ENCODE measurements around the gene ANO8. TPM values are rescaled to one million over a fixed set of nuclear protein-coding genes. Genes with fewer than 3 reads are reported as not detected.

Gene ANO8
- polyA plus RNA-seq, 4 donors = 1.9 to 5.1 (median 3.9) TPM

DNA sequence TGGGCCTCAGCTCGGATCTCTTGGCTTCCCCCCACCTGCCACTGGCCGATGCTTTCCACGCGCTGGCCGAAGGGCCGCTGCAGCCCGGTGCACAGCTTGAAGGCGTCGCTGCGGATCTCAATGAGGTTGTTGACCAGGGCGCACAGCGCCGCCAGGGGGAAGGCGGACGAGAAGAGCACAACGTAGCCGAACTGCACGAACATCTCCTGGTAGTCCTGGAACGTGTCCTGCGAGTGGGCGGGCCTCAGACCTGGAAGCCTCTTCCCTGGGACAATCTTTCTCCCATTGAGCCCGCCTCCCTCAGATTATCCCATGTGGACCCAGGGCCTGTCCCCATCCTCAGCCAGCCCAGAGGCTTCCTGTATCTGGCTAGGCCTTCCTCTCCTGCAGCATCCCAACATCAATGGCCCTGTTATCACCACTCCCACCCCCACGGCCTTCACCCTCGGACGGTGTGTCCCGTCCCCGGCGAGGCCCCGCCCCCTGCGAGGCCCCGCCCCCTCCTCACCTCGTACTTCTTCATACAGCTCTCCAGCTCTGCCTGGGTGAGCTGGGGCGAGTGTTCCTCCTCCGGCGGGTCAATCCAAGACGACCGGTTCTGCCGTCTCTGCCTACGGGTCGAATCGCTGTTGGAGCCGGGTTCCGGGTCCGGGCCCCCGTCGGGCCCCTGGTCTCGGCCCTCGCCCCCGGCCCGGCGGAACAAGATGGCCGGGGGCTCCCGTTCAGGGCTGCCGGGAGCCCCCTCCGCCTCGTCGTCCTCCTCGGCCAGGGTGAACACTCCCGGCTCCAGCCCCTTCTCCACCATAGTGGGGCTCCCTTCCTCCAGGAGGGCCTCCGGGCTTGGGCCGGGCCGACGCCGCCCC, 6.8 kb downstream of the ANO8 start:
- DNase-seq (peak; percentile 86 to 87), FAIRE-seq (no peak)
- Histone ChIP-seq H3K9me3 (ENCODE audit: control insufficient read depth in 2 of 2, insufficient read depth in 1 of 2, low read depth in 1 of 2, low read length in 1 of 2) (no peaks in the 10 kb centered on the region), H3K4me3 (ENCODE audit: low read depth in 1 of 3, low read length in 3 of 3) (peak overlapping the region; percentile 32 to 65 (median 50)), H3K36me3 (ENCODE audit: control insufficient read depth in 3 of 3, insufficient read depth in 2 of 3, low read depth in 1 of 3, low read length in 3 of 3) (peaks cover 0 to 26% (median 0%) of the 10 kb centered on the region in 3 donors), H3K27ac (ENCODE audit: low read depth in 1 of 3, low read length in 2 of 3) (peak overlapping the region in 2 of 3 donors; percentile 25 to 71), H3K27me3 (ENCODE audit: control insufficient read depth in 3 of 3, insufficient read depth in 3 of 3, low read length in 3 of 3) (peaks cover 0 to 15% (median 0%) of the 10 kb centered on the region in 3 donors), H3K4me1 (ENCODE audit: control insufficient read depth in 3 of 3, insufficient read depth in 2 of 3, low read depth in 1 of 3, low read length in 2 of 3) (peaks cover 0 to 16% (median 5%) of the 10 kb centered on the region in 3 donors)
- WGBS, 3 donors = 11 to 24% (median 21%) methylated on average over 47 to 64 of the region's 64 CpGs

DNA sequence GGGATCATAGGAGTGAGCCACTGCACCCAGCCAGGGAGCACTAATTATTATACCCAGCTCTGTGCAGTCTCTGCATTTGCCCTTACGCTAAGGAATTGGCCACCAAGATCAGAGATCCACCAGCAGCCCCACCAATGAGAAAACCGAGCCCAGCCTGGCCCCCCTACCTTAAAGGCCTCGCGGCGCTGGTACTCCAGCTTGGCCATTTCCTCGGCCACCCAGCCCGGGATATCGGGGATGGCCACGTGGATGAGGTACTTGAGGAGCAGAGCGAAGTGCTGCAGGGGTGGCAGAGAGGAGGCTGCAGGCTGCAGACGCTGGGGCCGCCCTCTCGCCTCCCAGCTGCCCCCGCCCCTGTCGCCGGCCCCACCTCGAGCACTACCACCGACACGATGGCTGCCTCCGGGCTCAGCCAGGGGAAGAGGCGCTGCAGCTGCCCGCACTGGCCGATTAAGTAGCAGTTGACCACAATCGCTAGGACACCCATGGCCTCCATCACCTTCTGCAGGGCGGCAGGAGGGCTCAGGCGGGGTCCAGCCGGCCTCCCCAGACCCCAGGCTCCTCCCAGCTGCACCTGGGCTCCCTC, 7.5 kb downstream of the ANO8 start:
- H3K4me3 ChIP-seq (ENCODE audit: low read depth in 1 of 3, low read length in 3 of 3) = no peak overlapping the region
- H3K4me1 ChIP-seq (ENCODE audit: control insufficient read depth in 3 of 3, insufficient read depth in 2 of 3, low read depth in 1 of 3, low read length in 2 of 3) = peaks cover 0 to 16% (median 5%) of the 10 kb centered on the region in 3 donors
- H3K27ac ChIP-seq (ENCODE audit: low read depth in 1 of 3, low read length in 2 of 3) = no peak overlapping the region
- no peak for FAIRE-seq
- peaks cover 0 to 15% (median 0%) of the 10 kb centered on the region in 3 donors for H3K27me3 ChIP-seq (ENCODE audit: control insufficient read depth in 3 of 3, insufficient read depth in 3 of 3, low read length in 3 of 3)
- 89 to 92% (median 91%) methylated on average over 27 of the region's 27 CpGs for WGBS, 3 donors
- no peaks in the 10 kb centered on the region for H3K9me3 ChIP-seq (ENCODE audit: control insufficient read depth in 2 of 2, insufficient read depth in 1 of 2, low read depth in 1 of 2, low read length in 1 of 2)
- peaks cover 0 to 31% (median 0%) of the 10 kb centered on the region in 3 donors for H3K36me3 ChIP-seq (ENCODE audit: control insufficient read depth in 3 of 3, insufficient read depth in 2 of 3, low read depth in 1 of 3, low read length in 3 of 3)
- no peak for DNase-seq

DNA sequence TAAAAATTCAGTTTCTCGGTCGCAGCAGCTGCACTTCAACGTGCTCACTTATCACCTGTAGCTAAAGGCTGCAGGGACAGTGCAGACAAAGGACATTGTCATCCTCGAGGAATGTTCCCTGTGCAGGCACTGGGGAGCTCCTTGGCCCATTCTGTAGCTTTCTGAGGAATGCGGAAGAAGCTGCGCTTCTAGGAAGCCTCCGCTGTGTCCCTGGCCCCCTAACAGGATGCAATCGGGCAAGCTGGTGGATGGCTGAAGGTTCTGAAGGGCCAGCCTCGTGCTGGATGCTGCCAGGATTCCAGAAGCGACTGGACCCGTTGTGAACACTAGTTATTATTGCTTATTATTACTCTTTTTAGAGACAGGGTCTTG, 8.1 kb downstream of the ANO8 start:
- peaks cover 0 to 36% (median 2%) of the 10 kb centered on the region in 3 donors for H3K36me3 ChIP-seq (ENCODE audit: control insufficient read depth in 3 of 3, insufficient read depth in 2 of 3, low read depth in 1 of 3, low read length in 3 of 3)
- WGBS, 3 donors = 79 to 89% (median 80%) methylated on average over 11 of the region's 11 CpGs
- FAIRE-seq (no peak), DNase-seq (no peak)
- peaks cover 0 to 16% (median 5%) of the 10 kb centered on the region in 3 donors for H3K4me1 ChIP-seq (ENCODE audit: control insufficient read depth in 3 of 3, insufficient read depth in 2 of 3, low read depth in 1 of 3, low read length in 2 of 3)
- H3K27me3 ChIP-seq (ENCODE audit: control insufficient read depth in 3 of 3, insufficient read depth in 3 of 3, low read length in 3 of 3) = peaks cover 0 to 15% (median 0%) of the 10 kb centered on the region in 3 donors
- no peak overlapping the region for H3K4me3 ChIP-seq (ENCODE audit: low read depth in 1 of 3, low read length in 3 of 3)
- no peaks in the 10 kb centered on the region for H3K9me3 ChIP-seq (ENCODE audit: control insufficient read depth in 2 of 2, insufficient read depth in 1 of 2, low read depth in 1 of 2, low read length in 1 of 2)
- H3K27ac ChIP-seq (ENCODE audit: low read depth in 1 of 3, low read length in 2 of 3) = no peak overlapping the region

- 75 to 93% (median 85%) methylated on average over 17 of the region's 17 CpGs for WGBS, 3 donors
- no peak overlapping the region for H3K4me3 ChIP-seq (ENCODE audit: low read depth in 1 of 3, low read length in 3 of 3)
- FAIRE-seq = no peak
- H3K9me3 ChIP-seq (ENCODE audit: control insufficient read depth in 2 of 2, insufficient read depth in 1 of 2, low read depth in 1 of 2, low read length in 1 of 2) = no peaks in the 10 kb centered on the region
- DNase-seq = no peak
- no peak overlapping the region for H3K27ac ChIP-seq (ENCODE audit: low read depth in 1 of 3, low read length in 2 of 3)
- H3K27me3 ChIP-seq (ENCODE audit: control insufficient read depth in 3 of 3, insufficient read depth in 3 of 3, low read length in 3 of 3) = peaks cover 0 to 15% (median 0%) of the 10 kb centered on the region in 3 donors
- H3K4me1 ChIP-seq (ENCODE audit: control insufficient read depth in 3 of 3, insufficient read depth in 2 of 3, low read depth in 1 of 3, low read length in 2 of 3) = peaks cover 0 to 16% (median 5%) of the 10 kb centered on the region in 3 donors
- peaks cover 0 to 42% (median 7%) of the 10 kb centered on the region in 3 donors for H3K36me3 ChIP-seq (ENCODE audit: control insufficient read depth in 3 of 3, insufficient read depth in 2 of 3, low read depth in 1 of 3, low read length in 3 of 3)
Measured at GRCh38 chr19:17325881-17326594, 8.6 kb downstream of the ANO8 start.

GRCh38 chr19:17325133-17325532, 9.5 kb downstream of the ANO8 start:
- FAIRE-seq = no peak
- 95 to 97% (median 96%) methylated on average over 20 of the region's 20 CpGs for WGBS, 3 donors

DNA sequence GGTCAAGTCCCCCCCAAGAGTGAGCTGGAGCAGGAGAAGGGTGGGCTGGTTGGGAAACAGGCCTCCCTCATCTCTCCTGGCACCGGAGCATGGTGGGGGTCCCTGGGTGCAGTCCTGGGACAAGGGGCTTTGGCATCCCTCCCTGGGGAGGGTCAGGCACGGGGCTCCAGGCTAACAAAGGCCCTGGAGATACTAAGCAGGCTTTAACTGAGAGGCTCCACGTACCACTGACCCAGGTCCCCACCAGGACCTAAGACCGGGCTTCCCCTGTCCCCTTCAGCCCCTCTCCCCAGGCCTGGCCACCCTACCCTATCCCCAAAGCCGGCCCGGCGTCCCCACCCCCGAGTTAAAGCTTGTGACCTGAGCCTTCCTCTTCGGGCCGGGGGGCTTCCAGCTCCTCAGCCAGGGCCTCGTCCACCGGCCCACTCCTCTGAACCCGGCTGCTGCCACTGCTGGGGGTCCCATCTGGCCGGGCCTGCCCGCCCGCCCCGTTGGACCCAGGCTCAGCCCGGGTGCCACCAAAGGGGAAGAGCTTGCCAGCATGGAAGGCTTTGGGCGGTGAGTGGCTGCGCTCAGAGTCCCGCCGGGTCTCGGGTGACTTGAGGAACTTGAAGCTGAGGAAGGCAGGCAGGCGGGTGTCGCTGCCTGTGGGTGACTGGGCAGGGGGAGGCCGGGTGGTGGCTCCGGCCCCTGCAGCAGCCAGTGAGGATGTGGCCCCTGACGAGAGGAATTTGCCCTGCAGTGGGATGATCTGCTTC, 10.1 kb downstream of the ANO8 start:
- peaks cover 0 to 14% (median 5%) of the 10 kb centered on the region in 3 donors for H3K4me1 ChIP-seq (ENCODE audit: control insufficient read depth in 3 of 3, insufficient read depth in 2 of 3, low read depth in 1 of 3, low read length in 2 of 3)
- FAIRE-seq (no peak), DNase-seq (no peak)
- peaks cover 6 to 47% (median 10%) of the 10 kb centered on the region in 3 donors for H3K36me3 ChIP-seq (ENCODE audit: control insufficient read depth in 3 of 3, insufficient read depth in 2 of 3, low read depth in 1 of 3, low read length in 3 of 3)
- H3K27me3 ChIP-seq (ENCODE audit: control insufficient read depth in 3 of 3, insufficient read depth in 3 of 3, low read length in 3 of 3) = peaks cover 0 to 3% (median 0%) of the 10 kb centered on the region in 3 donors
- 91% methylated on average over 20 to 28 of the region's 28 CpGs for WGBS, 3 donors
- H3K4me3 ChIP-seq (ENCODE audit: low read depth in 1 of 3, low read length in 3 of 3) = no peak overlapping the region
- H3K9me3 ChIP-seq (ENCODE audit: control insufficient read depth in 2 of 2, insufficient read depth in 1 of 2, low read depth in 1 of 2, low read length in 1 of 2) = no peaks in the 10 kb centered on the region
- H3K27ac ChIP-seq (ENCODE audit: low read depth in 1 of 3, low read length in 2 of 3) = no peak overlapping the region

More at GRCh38 chr19:17325133-17325532, 9.5 kb downstream of the ANO8 start:
- Histone ChIP-seq H3K36me3 (ENCODE audit: control insufficient read depth in 3 of 3, insufficient read depth in 2 of 3, low read depth in 1 of 3, low read length in 3 of 3) (peaks cover under 1 to 44% (median 10%) of the 10 kb centered on the region in 3 donors), H3K4me3 (ENCODE audit: low read depth in 1 of 3, low read length in 3 of 3) (no peak overlapping the region), H3K27me3 (ENCODE audit: control insufficient read depth in 3 of 3, insufficient read depth in 3 of 3, low read length in 3 of 3) (peaks cover 0 to 9% (median 0%) of the 10 kb centered on the region in 3 donors), H3K9me3 (ENCODE audit: control insufficient read depth in 2 of 2, insufficient read depth in 1 of 2, low read depth in 1 of 2, low read length in 1 of 2) (no peaks in the 10 kb centered on the region), H3K27ac (ENCODE audit: low read depth in 1 of 3, low read length in 2 of 3) (no peak overlapping the region), H3K4me1 (ENCODE audit: control insufficient read depth in 3 of 3, insufficient read depth in 2 of 3, low read depth in 1 of 3, low read length in 2 of 3) (peaks cover 0 to 16% (median 5%) of the 10 kb centered on the region in 3 donors)
- DNase-seq = no peak

DNA sequence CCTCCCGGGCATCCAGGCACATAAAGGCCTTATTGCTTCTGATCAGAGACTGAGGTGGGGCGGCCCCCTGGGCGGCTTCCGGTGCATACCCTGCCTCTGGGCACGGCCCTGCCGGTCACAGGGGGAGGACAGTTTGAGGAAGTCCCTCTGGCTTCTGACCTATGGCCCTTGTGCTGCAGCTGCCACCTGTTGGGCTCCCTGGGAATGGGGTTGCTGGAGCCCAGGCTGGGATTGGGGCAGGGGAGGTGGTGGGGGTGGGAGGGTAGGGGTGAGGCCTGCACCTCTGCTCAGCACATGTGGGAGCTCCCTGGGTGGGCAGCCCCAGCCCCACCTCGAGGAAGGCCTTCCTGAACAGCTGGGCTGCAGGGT, 10.7 kb downstream of the ANO8 start:
- no peaks in the 10 kb centered on the region for H3K27me3 ChIP-seq (ENCODE audit: control insufficient read depth in 3 of 3, insufficient read depth in 3 of 3, low read length in 3 of 3)
- H3K36me3 ChIP-seq (ENCODE audit: control insufficient read depth in 3 of 3, insufficient read depth in 2 of 3, low read depth in 1 of 3, low read length in 3 of 3) = peaks cover 7 to 53% (median 10%) of the 10 kb centered on the region in 3 donors
- no peak overlapping the region for H3K4me3 ChIP-seq (ENCODE audit: low read depth in 1 of 3, low read length in 3 of 3)
- FAIRE-seq (no peak), DNase-seq (no peak)
- H3K4me1 ChIP-seq (ENCODE audit: control insufficient read depth in 3 of 3, insufficient read depth in 2 of 3, low read depth in 1 of 3, low read length in 2 of 3) = peaks cover 0 to 10% (median 3%) of the 10 kb centered on the region in 3 donors
- H3K27ac ChIP-seq (ENCODE audit: low read depth in 1 of 3, low read length in 2 of 3) = no peak overlapping the region
- WGBS, 3 donors = 19 to 40% (median 26%) methylated on average over 4 to 7 of the region's 7 CpGs
- no peaks in the 10 kb centered on the region for H3K9me3 ChIP-seq (ENCODE audit: control insufficient read depth in 2 of 2, insufficient read depth in 1 of 2, low read depth in 1 of 2, low read length in 1 of 2)

Measured in small intestine (tissue), 7 donors.